Nephron progenitor cell (in vitro differentiated cells): Measurements from ENCODE around the gene LTB4R2.

ENCODE experiments used
- DNase-seq: peaks from one replicate; pipeline ENCODE4 v3.0.0; 2021
- H3K27ac Mint-ChIP-seq: 2 replicates; pipeline ENCODE4 v1.8.0; 2021; ENCODE audit warnings: mild to moderate bottlenecking, moderate library complexity, mixed read lengths
- H3K27me3 Mint-ChIP-seq: 2 replicates; pipeline ENCODE4 v1.8.0; 2021; ENCODE audit warnings: mild to moderate bottlenecking, low read depth, mixed read lengths; ENCODE audit not compliant: poor library complexity
- H3K36me3 Mint-ChIP-seq: 2 replicates; pipeline ENCODE4 v1.8.0; 2021; ENCODE audit warnings: low read depth, mixed read lengths
- H3K4me1 Mint-ChIP-seq: 2 replicates; pipeline ENCODE4 v1.8.0; 2021; ENCODE audit warnings: mixed read lengths
- H3K4me3 Mint-ChIP-seq: 2 replicates; pipeline ENCODE4 v1.8.0; 2021; ENCODE audit warnings: mild to moderate bottlenecking, moderate library complexity, mixed read lengths
- H3K9me3 Mint-ChIP-seq: 2 replicates; pipeline ENCODE4 v1.8.0; 2021; ENCODE audit warnings: mild to moderate bottlenecking, moderate library complexity, mixed read lengths
- TF ChIP-seq, protein P1 (sequence below): fragments of 200-600 bp; sonication (generic); IDR thresholded peaks from 2 replicates; pipeline ENCODE4 v1.5.0; 2021; ENCODE audit warnings: antibody characterized with exemption

LTB4R2 gene

DNA sequence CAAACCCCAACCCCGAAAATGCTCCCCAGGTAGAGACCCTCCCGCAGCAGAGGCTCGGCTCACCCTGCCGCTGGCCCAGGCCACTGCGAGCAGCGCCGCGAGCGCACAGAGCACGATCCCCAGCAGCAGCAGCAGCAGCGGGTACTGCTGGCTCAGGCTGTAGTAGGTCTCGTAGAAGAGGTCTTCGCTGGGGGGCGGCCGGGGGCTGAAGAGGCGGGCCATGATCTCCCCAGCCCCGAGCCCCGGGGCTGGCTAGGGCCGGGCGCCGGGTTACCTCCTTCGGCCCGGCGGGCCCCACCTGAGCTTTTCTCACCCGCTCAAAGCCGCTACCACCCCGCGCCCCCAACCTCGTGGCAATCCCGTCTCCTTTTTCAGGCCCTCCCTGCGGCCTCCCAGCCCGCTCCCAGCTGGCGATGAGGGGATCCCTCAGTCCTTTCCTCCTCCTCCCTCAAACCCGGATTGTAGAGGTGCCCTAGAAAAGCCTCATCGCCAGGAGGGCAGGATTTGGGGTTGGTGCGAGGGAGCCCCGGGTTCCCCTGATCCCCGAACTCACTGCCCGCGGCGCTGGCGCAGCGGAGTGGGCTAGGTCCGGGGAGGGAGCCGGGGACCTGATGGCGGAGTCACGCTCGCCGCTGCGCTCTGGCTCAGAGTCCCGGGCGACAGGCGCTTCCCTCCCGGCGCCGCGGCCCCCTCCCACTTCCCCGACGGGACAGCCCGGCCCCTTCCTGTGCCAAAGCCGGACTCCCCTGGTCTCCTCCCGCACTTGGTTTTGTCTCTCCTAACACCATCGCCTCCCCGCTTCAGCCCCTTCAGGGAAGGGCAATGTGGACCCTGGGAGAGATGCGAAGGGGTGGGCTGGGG, 24.7 kb downstream of the LTB4R2 start, which contains the start of gene ADCY4:
ADCY4 (minus strand) TSS at position 641 of the 861 bp plus-strand sequence; CDS start at position 222, 419 bp downstream.
- TF ChIP-seq, protein P1, sequence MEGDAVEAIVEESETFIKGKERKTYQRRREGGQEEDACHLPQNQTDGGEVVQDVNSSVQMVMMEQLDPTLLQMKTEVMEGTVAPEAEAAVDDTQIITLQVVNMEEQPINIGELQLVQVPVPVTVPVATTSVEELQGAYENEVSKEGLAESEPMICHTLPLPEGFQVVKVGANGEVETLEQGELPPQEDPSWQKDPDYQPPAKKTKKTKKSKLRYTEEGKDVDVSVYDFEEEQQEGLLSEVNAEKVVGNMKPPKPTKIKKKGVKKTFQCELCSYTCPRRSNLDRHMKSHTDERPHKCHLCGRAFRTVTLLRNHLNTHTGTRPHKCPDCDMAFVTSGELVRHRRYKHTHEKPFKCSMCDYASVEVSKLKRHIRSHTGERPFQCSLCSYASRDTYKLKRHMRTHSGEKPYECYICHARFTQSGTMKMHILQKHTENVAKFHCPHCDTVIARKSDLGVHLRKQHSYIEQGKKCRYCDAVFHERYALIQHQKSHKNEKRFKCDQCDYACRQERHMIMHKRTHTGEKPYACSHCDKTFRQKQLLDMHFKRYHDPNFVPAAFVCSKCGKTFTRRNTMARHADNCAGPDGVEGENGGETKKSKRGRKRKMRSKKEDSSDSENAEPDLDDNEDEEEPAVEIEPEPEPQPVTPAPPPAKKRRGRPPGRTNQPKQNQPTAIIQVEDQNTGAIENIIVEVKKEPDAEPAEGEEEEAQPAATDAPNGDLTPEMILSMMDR = no peak
- Mint-ChIP-seq H3K4me3 (peak within 1 kb of the TSS; percentile 80), H3K4me1 (peaks cover 64% of the 10 kb centered on the region), H3K27ac (no peak within 1 kb of the TSS), H3K36me3 (no peaks in the 10 kb centered on the region), H3K9me3 (no peaks in the 10 kb centered on the region), H3K27me3 (peaks cover 95% of the 10 kb centered on the region)
- peak; percentile 60 for DNase-seq

- H3K4me3 Mint-ChIP-seq = peak overlapping the region; percentile 78
- no peaks in the 10 kb centered on the region for H3K36me3 Mint-ChIP-seq
- no peaks in the 10 kb centered on the region for H3K9me3 Mint-ChIP-seq
- peak; percentile 36 for DNase-seq
- no peak overlapping the region for H3K27ac Mint-ChIP-seq
- H3K4me1 Mint-ChIP-seq = peaks cover 68% of the 10 kb centered on the region
- H3K27me3 Mint-ChIP-seq = peaks cover 95% of the 10 kb centered on the region
- TF ChIP-seq, protein P1 = no peak
Observed at GRCh38 chr14:24335461-24336171, 25.7 kb downstream of the LTB4R2 start.

DNA sequence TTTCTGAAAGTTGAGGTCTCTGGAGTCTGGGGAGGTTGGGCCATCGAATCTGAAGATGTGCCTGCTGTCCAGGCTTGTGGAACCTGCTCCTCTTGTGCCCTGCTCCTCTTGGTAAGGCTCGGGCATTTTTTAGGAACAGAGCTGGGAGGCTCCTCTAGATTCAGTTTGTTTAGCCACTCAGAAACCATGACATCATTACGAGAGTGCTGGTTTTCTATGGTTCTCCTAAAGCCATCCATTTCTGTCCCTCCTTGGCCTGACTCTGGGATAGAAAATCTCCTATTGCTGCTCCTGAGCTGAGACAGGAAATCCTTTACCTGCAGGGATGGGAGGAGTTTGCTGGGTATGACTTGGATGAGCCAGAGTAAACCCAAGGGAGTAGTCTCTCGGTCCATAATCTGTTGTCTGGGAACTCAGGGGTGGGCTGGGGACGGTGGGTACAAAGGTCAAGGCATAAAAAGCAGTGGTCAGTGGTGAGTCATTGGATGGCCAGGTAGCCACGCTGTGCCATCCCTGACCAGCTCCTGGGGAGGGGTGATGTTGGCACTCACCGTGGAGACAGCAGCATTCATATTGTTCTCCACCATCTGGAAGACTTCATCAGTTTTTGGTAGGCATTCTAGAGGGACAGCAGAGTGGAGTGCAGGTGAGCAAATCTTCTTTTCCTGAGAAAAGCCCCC, 27.3 kb downstream of the LTB4R2 start:
- Mint-ChIP-seq H3K27me3 (peaks cover 100% of the 10 kb centered on the region), H3K36me3 (no peaks in the 10 kb centered on the region), H3K27ac (no peak overlapping the region), H3K9me3 (no peaks in the 10 kb centered on the region), H3K4me3 (peak overlapping the region; percentile 55), H3K4me1 (peaks cover 61% of the 10 kb centered on the region)
- DNase-seq = no peak
- TF ChIP-seq, protein P1 = no peak

- Mint-ChIP-seq H3K36me3 (no peaks in the 10 kb centered on the region), H3K4me3 (no peak overlapping the region), H3K9me3 (no peaks in the 10 kb centered on the region), H3K4me1 (peaks cover 56% of the 10 kb centered on the region), H3K27ac (no peak overlapping the region), H3K27me3 (peaks cover 100% of the 10 kb centered on the region)
- TF ChIP-seq, protein P1 = no peak
- DNase-seq = no peak
Observed at GRCh38 chr14:24337824-24338175, 27.9 kb downstream of the LTB4R2 start.

DNA sequence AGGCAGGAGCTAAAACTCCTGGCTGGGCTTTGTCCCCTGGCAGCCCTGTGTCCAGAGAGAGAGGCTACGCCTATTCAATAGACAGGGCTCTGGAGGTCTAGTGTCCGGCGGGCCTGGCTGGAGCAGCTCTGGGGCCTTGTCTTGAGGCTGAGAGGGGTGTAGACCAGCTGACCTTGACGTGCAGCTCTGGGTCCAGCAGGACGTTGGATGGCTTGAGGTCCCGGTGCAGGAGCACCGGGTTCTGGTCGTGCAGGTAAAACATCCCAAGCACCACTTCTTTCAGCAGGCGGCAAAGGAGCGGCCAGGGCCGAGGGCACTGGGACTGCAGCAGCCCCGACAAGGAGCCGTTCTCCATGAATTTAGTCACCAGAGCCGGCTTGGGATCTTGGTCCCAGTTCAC, 28.9 kb downstream of the LTB4R2 start:
- Mint-ChIP-seq H3K36me3 (no peaks in the 10 kb centered on the region), H3K9me3 (no peaks in the 10 kb centered on the region), H3K4me3 (peak overlapping the region; percentile 70), H3K27ac (no peak overlapping the region), H3K4me1 (peaks cover 53% of the 10 kb centered on the region), H3K27me3 (peaks cover 99% of the 10 kb centered on the region)
- DNase-seq = no peak
- TF ChIP-seq, protein P1 = no peak
